Measurements from ENCODE around the gene HHAT. TPM values are rescaled to one million over a fixed set of nuclear protein-coding genes. Genes with fewer than 3 reads are reported as not detected.

The HHAT gene
- total and polyA plus RNA-seq, 12 donors = 0.81 to 4.3 (median 2.6) TPM

DNA sequence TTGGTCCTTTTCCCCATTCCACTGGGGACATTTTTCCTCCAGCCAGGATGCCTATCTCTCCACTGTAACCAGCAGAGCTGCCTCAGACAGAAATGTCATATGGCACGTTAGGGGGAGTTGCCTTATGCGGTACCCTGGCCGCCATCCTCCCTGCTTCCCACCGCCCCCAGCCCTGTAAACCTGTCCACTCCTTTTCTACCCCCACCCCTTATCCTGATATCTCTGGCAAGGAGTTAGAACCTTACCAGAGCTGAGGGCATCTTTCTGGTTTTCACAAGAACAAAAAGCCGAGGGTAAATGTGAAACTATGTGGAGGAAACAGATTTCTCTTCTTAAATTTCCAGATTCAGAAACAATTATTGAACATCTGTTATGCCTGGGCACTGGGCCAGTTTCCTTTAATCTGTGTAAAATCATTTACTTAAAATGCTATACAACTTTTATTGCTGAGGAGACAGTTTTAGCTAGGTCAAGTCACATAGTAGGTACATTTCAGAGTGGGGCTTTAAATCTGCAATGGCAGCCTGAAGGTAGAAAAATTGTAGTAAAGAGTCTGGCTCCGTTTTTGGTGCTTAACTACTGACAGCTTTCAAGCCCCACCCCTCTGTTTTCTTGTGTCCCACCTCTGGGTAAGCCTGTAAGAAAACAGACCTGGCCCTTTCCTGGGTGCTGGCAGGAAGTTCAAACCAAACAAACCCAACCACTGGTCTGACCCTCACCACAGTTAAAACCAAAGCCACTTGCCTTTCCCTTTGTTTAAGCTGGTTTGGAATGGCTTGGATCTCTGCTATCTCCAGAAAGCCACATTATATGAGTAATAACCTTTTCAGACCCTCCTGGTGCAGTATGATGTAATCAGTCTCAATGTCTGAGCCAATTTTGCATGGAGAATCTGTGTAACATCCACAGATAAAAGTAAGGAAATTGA is 319.0 kb downstream of the HHAT start:
- Histone ChIP-seq H3K9me3 (no peaks in the 10 kb centered on the region), H3K4me3 (no peak overlapping the region), H3K4me1 (peaks cover 0 to 11% (median 5%) of the 10 kb centered on the region in 9 donors), H3K27ac (no peak overlapping the region), H3K36me3 (no peaks in the 10 kb centered on the region), H3K27me3 (no peaks in the 10 kb centered on the region)
- DNase-seq (no peak), ATAC-seq (peak in 1 of 8 donors; percentile 33)
- intact Hi-C loops (cut with DNase I) = no loop called here
- 61 to 62% methylated on average over 6 of the region's 6 CpGs for WGBS, 2 donors
- TF ChIP-seq, protein P1, sequence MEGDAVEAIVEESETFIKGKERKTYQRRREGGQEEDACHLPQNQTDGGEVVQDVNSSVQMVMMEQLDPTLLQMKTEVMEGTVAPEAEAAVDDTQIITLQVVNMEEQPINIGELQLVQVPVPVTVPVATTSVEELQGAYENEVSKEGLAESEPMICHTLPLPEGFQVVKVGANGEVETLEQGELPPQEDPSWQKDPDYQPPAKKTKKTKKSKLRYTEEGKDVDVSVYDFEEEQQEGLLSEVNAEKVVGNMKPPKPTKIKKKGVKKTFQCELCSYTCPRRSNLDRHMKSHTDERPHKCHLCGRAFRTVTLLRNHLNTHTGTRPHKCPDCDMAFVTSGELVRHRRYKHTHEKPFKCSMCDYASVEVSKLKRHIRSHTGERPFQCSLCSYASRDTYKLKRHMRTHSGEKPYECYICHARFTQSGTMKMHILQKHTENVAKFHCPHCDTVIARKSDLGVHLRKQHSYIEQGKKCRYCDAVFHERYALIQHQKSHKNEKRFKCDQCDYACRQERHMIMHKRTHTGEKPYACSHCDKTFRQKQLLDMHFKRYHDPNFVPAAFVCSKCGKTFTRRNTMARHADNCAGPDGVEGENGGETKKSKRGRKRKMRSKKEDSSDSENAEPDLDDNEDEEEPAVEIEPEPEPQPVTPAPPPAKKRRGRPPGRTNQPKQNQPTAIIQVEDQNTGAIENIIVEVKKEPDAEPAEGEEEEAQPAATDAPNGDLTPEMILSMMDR (IDR thresholded peaks at IDR 0.05) = no peak

DNA sequence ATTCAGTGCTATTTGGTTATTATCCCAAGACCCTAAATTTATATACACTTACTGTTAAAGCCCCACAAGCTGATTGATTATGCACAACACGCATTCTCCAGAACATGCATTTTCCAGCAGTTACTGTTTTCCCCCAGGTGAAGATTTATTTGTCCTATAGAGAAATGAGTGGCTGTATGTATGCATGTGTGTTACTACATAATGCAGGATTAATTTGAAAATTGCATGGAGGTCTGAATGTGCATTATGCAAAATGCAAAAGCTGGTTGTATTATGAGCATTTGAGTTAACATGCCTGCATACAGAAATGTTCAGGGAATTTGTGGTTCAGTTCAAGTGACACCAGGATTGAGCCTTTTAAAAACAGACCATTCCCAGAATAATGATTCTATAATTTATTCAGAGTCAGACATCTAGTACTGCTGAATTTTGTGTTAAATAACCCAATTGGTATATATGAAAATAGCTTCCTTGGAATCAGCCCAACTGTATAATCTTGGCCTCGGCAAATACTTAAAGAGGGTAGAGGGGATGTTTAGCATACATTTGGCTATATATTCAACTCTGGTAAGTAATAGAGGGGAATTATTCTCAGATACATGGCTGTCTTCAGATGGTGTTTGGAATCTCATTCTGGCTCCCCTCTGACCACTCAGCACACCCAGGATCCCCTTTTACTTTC is 320.0 kb downstream of the HHAT start:
- Histone ChIP-seq H3K4me3 (no peak overlapping the region), H3K27ac (no peak overlapping the region), H3K9me3 (no peaks in the 10 kb centered on the region), H3K36me3 (no peaks in the 10 kb centered on the region), H3K27me3 (no peaks in the 10 kb centered on the region), H3K4me1 (peaks cover 0 to 11% (median 5%) of the 10 kb centered on the region in 9 donors)
- ATAC-seq = no peak
- 69 to 97% methylated on average over 2 of the region's 2 CpGs for WGBS, 2 donors
- DNase-seq = no peak
- intact Hi-C loops (cut with DNase I) = no loop called here
- TF ChIP-seq, protein P1 (IDR thresholded peaks at IDR 0.05) = no peak

DNA sequence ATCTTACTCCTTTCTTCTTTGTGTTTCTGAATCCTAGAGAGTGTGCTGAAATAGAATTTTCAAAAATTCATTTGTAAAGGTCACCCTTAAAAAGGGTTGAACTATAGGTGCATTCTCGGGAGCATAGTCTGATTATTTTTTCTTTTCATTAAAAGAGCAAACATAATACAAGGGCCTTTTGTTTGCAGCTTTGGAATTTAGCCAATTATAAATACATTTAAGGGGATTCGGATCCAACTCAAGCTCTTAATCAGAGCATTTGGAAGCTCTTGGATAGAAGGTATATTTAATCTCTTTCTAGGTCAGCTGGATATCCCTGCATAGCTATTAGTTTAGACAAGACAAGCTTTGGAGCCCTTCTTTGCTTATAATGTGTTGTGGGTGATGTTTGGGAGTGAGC is 321.7 kb downstream of the HHAT start:
- Histone ChIP-seq H3K27ac (no peak overlapping the region), H3K9me3 (no peaks in the 10 kb centered on the region), H3K4me3 (no peak overlapping the region), H3K27me3 (no peaks in the 10 kb centered on the region), H3K36me3 (no peaks in the 10 kb centered on the region), H3K4me1 (peaks cover 0 to 11% (median 5%) of the 10 kb centered on the region in 9 donors)
- no peak for ATAC-seq
- TF ChIP-seq, protein P1 (IDR thresholded peaks at IDR 0.05) = no peak
- no peak for DNase-seq
- 60 to 61% methylated on average over 2 of the region's 2 CpGs for WGBS, 2 donors
- intact Hi-C loops (cut with DNase I) = no loop called here

DNA sequence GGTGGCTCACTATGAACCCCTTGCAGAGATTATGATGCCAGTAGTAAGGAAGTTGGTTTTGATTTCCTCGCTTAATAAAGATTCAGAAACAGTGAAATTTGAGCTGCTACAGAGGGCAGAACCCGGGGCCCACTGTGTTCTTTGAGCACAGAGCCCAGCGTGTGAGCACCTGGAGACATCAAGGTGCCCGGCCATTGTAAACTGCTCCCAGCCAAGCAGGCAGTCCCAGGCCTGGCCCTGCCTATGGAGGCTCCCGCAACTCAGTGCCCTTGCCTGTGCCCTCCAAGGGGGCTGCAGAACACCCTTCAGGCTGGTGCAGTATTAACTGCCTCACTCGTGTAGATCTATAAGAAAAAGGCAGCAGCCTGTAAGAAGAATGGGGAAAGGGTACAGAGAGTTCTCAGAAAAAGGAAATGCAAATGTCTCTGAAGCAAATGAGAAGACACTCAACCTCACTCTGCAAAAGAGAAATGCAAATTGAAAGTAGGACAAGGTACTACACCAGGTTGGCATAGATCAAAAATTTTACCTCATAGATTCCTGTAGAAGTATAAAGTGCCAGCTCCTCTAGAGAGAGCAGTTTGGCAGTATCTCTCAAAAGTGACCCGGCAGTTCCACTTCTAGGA is 323.7 kb downstream of the HHAT start:
- TF ChIP-seq, protein P1 (IDR thresholded peaks at IDR 0.05) = no peak
- Histone ChIP-seq H3K27ac (no peak overlapping the region), H3K36me3 (no peaks in the 10 kb centered on the region), H3K4me1 (peaks cover 0 to 3% (median 0%) of the 10 kb centered on the region in 9 donors), H3K27me3 (no peaks in the 10 kb centered on the region), H3K9me3 (no peaks in the 10 kb centered on the region), H3K4me3 (no peak overlapping the region)
- no peak for ATAC-seq
- 93 to 95% methylated on average over 7 of the region's 7 CpGs for WGBS, 2 donors
- intact Hi-C loops (cut with DNase I) = no loop called here
- no peak for DNase-seq

Measured in heart right ventricle (tissue), 16 donors.